GM12873 (cell line): ENCODE results near the gene RSKR.

ENCODE experiments used
- CTCF ChIP-seq: IDR thresholded peaks from 2 replicates; pipeline ENCODE4 v1.5.1; 2012; ENCODE audit warnings: low read depth, mild to moderate bottlenecking, moderate library complexity, low read length, control low read depth; ENCODE audit not compliant: insufficient read depth; ENCODE audit errors: missing control alignments

RSKR gene

DNA sequence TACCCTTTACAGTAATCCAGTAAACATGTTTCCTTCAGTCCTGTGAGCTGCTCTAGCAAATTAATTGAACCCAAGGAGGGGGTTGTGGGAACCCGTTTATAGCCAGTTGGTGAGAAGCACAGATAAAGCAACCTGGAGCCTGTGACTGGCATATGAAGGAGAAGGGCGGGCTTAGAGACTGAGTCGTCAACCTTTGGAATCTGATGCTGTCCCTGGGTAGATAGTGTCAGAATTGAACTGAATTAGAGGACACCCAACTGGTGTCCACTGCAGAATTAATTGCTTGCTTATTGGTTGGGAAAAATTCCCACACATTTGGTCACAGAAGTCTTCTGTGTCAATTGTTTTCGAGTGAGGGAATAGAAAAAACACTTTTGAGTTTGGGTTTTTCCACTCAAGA lies 12.8 kb upstream of the RSKR start:
- no peak for TF ChIP-seq CTCF

DNA sequence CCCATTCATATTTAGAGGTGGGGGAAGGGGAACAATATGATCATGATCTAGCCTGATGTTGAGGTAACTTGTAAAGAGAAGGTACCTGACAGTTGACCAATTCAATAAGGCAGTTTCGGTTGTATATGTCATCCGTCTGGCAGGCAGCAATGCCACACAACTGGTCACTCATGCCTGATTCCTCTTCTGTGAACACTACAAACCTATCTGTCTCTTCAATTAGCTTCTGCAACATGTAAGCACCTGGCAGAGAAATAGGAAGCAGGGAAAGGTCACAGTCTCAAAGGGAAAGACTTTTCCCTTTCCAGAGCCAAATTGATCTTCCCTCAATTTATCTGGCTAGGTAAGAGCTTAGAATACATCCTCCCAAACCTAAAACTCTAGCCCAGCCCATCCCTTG lies 10.2 kb upstream of the RSKR start:
- TF ChIP-seq CTCF, result no peak

DNA sequence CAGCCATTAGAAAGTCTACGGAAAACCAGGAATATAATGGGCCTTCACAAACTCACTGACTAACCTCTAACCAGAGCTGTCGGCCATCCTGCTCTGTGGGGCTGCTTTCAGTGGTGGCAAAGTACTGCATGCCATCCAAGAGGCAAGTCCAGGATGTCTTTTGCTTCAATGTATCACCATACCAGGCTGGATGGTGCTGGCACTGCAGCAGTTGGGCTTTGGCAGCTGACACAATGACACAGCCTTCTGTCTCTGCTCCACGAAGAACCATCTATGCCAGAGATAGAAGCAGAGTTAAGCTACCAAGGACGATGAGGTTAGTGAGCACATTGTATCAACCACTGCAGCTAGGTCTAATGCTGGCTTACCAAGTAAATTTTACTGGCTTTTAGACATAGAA lies 9.7 kb upstream of the RSKR start:
- no peak for TF ChIP-seq CTCF

- TF ChIP-seq CTCF, result no peak
Observed at GRCh38 chr17:28622186-28622585, 8.2 kb upstream of the RSKR start.

- TF ChIP-seq CTCF, result no peak
Observed at GRCh38 chr17:28620010-28620409, 6.0 kb upstream of the RSKR start.

- no peak for TF ChIP-seq CTCF
Observed at GRCh38 chr17:28618464-28618863, 4.5 kb upstream of the RSKR start.

DNA sequence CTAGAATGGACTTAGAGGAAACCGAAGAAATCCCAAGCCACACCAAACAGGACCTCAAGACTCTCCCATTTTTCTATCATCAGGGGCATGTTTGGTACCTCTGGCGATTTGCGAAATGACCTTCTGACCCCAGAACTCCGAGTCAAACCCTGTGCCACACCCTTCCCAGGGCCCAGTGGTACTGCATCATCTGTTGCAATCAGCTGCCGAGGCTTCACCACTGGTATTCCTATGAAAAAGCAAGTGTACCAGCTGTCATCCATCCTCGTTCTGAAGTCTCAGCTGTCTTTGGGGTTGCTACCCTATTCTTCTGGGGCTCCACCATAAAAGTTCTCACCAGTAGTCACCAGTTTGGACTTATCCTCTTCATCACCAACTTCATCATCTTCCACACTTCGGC lies 2.3 kb upstream of the RSKR start:
- no peak for TF ChIP-seq CTCF
